Nephron (organoid): ENCODE measurements around the gene HSDL2.

ENCODE experiments used
- H3K27ac Mint-ChIP-seq, 3 experiments: 2 replicates each; pipeline ENCODE4 v1.8.0; 2020; ENCODE audit warnings: mixed read lengths in 3 of 3, mild to moderate bottlenecking in 2 of 3, moderate library complexity in 1 of 3
- H3K27me3 Mint-ChIP-seq: 2 replicates; pipeline ENCODE4 v1.8.0; 2021; ENCODE audit warnings: low read depth, mild to moderate bottlenecking, moderate library complexity, mixed read lengths
- H3K36me3 Mint-ChIP-seq: 2 replicates; pipeline ENCODE4 v1.8.0; 2020; ENCODE audit warnings: low read depth, mixed read lengths
- H3K4me1 Mint-ChIP-seq: 2 replicates; pipeline ENCODE4 v1.8.0; 2020; ENCODE audit warnings: mixed read lengths
- H3K4me3 Mint-ChIP-seq, 3 experiments: 2 replicates each; pipeline ENCODE4 v1.8.0; 2020; ENCODE audit warnings: mild to moderate bottlenecking in 3 of 3, mixed read lengths in 3 of 3, moderate library complexity in 2 of 3
- H3K9me3 Mint-ChIP-seq: 2 replicates; pipeline ENCODE4 v1.8.0; 2020; ENCODE audit warnings: mixed read lengths
- CTCF ChIP-seq, 3 experiments: fragments of 200-600 bp; sonication (generic); IDR thresholded peaks; one replicate each; pipeline ENCODE4 v1.5.0; 2021; ENCODE audit warnings: antibody characterized with exemption in 3 of 3; ENCODE audit not compliant: unreplicated experiment in 3 of 3

HSDL2 gene

DNA sequence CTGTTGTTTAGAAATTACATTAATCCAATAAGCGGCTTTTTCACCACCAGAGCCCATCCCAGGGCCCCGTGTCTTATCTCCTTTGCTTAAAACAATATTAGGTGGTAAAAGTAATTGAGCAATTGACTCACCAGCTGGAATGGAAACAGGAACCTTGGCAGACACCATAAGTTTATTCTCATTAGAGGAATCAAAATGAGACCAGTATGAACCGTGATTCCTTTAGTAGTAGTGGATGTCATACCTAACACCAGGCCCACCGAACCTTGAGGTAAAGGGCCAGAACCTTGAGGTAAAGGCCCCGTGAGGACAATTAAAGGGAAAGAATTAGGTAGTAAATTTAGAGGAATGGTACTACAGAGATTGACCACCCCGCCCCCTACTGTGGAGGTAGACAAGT is 16.5 kb downstream of the HSDL2 start:
- H3K4me3 Mint-ChIP-seq = no peak overlapping the region
- TF ChIP-seq CTCF (IDR thresholded peaks at IDR 0.05; ENCODE audit: unreplicated experiment in 3 of 3) = no peak
- H3K9me3 Mint-ChIP-seq = peaks cover 48% of the 10 kb centered on the region
- peaks cover 82% of the 10 kb centered on the region for H3K36me3 Mint-ChIP-seq
- no peaks in the 10 kb centered on the region for H3K27me3 Mint-ChIP-seq
- H3K27ac Mint-ChIP-seq = no peak overlapping the region
- H3K4me1 Mint-ChIP-seq = no peaks in the 10 kb centered on the region

GRCh38 chr9:112396872-112397271 is 17.0 kb downstream of the HSDL2 start:
- Mint-ChIP-seq H3K9me3 (peaks cover 47% of the 10 kb centered on the region), H3K27ac (no peak overlapping the region), H3K36me3 (peaks cover 85% of the 10 kb centered on the region), H3K4me3 (no peak overlapping the region), H3K27me3 (no peaks in the 10 kb centered on the region), H3K4me1 (no peaks in the 10 kb centered on the region)
- TF ChIP-seq CTCF (IDR thresholded peaks at IDR 0.05; ENCODE audit: unreplicated experiment in 3 of 3) = no peak

DNA sequence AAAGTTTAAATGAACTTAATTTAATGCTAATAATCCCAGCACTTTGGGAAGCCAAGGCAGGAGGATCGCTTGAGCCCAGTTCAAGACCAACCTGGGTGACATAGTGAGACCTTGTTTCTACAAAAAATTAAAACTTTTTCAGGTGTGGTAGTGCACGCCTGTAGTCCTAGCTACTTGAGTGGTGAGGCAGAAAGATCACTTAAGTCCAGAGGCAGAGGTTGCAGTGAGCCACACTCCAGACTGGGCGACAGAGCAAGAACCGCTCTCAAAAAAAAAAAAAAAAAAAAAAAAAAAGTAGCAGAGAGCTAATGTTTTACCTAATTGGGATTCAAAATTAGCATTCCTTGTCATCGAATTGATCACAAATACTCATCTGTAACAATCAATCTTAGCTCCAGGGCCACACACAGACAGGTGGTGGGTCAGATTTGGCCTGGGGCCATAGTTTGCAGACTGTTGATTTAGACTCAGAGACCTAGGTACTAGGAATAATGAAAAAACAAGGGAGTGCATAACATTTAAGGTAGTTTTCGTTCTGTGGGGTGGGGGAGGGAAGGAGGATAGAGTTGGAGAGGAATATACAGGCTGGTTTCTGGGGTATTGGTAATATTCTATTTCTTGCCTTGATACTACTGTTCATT is 21.4 kb downstream of the HSDL2 start:
- Mint-ChIP-seq H3K4me3 (no peak overlapping the region), H3K36me3 (peaks cover 83% of the 10 kb centered on the region), H3K27me3 (no peaks in the 10 kb centered on the region), H3K9me3 (peaks cover 24% of the 10 kb centered on the region), H3K27ac (peak overlapping the region; percentile 17 to 65 (median 24)), H3K4me1 (peaks cover 7% of the 10 kb centered on the region)
- no peak for TF ChIP-seq CTCF (IDR thresholded peaks at IDR 0.05; ENCODE audit: unreplicated experiment in 3 of 3)

DNA sequence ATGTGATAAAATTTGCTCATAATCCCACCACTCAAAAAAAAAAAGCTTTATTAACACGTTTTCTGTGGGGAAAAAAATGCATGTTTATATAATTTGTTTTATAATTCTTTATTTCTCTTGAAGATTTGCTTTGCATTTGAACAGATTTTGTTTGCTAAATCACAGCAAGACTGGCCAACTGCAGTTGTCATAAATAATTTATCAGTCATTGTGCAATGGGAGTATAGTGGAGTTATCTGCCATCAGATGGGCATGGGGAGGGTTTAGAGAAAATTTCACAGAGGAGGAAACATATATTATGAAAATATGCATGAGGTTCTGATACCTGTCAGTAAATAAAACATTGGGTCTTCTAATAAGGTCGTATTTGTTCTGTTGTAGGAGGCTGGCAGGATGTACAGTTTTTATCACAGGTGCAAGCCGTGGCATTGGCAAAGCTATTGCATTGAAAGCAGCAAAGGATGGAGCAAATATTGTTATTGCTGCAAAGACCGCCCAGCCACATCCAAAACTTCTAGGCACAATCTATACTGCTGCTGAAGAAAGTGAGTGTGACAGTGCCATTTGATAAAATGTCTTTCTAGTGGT is 23.8 kb downstream of the HSDL2 start:
- peaks cover 76% of the 10 kb centered on the region for H3K36me3 Mint-ChIP-seq
- H3K9me3 Mint-ChIP-seq = peaks cover 10% of the 10 kb centered on the region
- H3K4me1 Mint-ChIP-seq = peaks cover 7% of the 10 kb centered on the region
- H3K27me3 Mint-ChIP-seq = no peaks in the 10 kb centered on the region
- TF ChIP-seq CTCF (IDR thresholded peaks at IDR 0.05; ENCODE audit: unreplicated experiment in 3 of 3) = no peak
- H3K4me3 Mint-ChIP-seq = no peak overlapping the region
- H3K27ac Mint-ChIP-seq = no peak overlapping the region

- H3K36me3 Mint-ChIP-seq = peaks cover 71% of the 10 kb centered on the region
- H3K27ac Mint-ChIP-seq = peak overlapping the region; percentile 1 to 41 (median 17)
- H3K9me3 Mint-ChIP-seq = peaks cover 3% of the 10 kb centered on the region
- H3K4me3 Mint-ChIP-seq = no peak overlapping the region
- TF ChIP-seq CTCF (IDR thresholded peaks at IDR 0.05; ENCODE audit: unreplicated experiment in 3 of 3) = no peak
- no peaks in the 10 kb centered on the region for H3K27me3 Mint-ChIP-seq
- H3K4me1 Mint-ChIP-seq = peaks cover 7% of the 10 kb centered on the region
Observed at GRCh38 chr9:112404508-112404932, 24.6 kb downstream of the HSDL2 start.

DNA sequence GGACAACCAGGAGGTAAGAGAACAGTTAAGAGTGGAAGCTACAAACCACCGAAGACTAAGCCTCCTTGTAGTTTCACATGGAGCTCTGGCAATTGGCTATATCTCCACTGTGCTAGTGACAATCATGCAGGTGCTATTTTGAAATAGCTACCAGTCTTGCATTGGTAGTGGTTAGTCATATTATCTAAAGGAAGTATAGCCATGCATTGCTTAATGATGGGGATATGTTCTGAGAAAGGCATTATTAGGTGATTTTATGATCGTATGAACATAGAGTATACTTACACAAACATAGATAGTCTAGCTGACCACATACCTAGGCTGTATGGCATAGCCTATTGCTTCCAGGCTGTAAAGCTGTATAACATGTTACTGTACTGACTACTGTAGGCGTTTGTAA is 28.4 kb downstream of the HSDL2 start:
- no peaks in the 10 kb centered on the region for H3K27me3 Mint-ChIP-seq
- no peak for TF ChIP-seq CTCF (IDR thresholded peaks at IDR 0.05; ENCODE audit: unreplicated experiment in 3 of 3)
- H3K36me3 Mint-ChIP-seq = peaks cover 67% of the 10 kb centered on the region
- H3K9me3 Mint-ChIP-seq = no peaks in the 10 kb centered on the region
- H3K27ac Mint-ChIP-seq = no peak overlapping the region
- no peak overlapping the region for H3K4me3 Mint-ChIP-seq
- peaks cover 7% of the 10 kb centered on the region for H3K4me1 Mint-ChIP-seq
